ENCODE results near the gene ADGRG6. TPM values are rescaled to one million over a fixed set of nuclear protein-coding genes. Genes with fewer than 3 reads are reported as not detected.
"Not testable (repeated sequence)": the region's sequence is repeated elsewhere in the genome, so short reads cannot be mapped to it uniquely, and the experiment has no call there.

The ADGRG6 gene
- total RNA-seq, 1 experiment from 2014 or later, result 30.3 TPM

DNA sequence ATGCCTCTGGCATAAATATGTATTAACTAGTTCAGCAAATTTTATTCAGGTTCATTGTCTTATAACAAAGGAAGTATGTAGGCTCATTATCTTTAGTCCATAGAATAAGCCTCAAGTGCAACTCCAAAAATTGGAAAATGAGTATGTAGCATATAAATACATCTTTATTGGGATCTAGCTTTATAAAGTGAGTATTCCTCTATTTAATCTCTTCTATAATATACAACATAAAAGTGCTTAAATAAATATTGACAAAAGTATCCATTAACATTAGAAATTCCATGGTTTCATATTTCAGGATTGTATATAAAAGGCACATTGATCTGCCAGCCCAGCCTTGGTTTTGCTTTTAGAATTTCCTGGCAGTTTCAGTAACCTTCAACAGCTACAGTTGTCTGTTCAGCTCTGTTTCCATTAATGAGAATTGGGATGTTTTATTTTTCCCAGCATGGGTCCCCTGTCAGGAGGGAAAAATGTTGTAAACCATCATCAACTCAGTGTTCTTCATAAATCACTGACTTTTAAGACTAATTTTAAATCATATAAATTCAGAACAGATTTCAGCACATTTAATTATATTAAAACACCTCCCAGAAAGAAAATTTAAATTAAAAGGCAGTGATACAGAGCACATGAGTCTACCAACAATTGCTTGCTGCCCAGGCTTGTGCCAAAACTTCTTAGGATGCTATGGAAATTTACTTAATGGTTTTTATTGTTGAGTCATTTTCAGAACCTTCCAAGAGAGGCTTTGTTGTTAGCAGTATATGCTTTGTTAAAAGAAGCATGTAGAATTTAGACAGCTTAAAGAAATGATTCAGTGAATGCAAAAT, 119.7 kb downstream of the ADGRG6 start:
- Histone ChIP-seq H3K9me2 (ENCODE audit: insufficient read depth) (no peaks in the 10 kb centered on the region), H3K27ac (no peak overlapping the region), H3F3A (ENCODE audit: insufficient read depth, low read depth) (0 out of 2 replicates have a peak, but pooled peaks cover 4% of the 10 kb centered on the region), H3K4me3 (no peak overlapping the region), H3K79me2 (ENCODE audit: low read depth) (no peaks in the 10 kb centered on the region), H3K36me3 (ENCODE audit: low read depth) (no peaks in the 10 kb centered on the region), H3K27me3 (ENCODE audit: insufficient read depth, low read depth) (no peaks in the 10 kb centered on the region), H3K9me3 (ENCODE audit: insufficient read depth, low read depth) (no peaks in the 10 kb centered on the region), H4K20me1 (ENCODE audit: insufficient read depth) (no peaks in the 10 kb centered on the region), H2AFZ (no peak overlapping the region), H3K4me1 (replicated peaks; ENCODE audit: insufficient read depth) (no peaks in the 10 kb centered on the region), H3K4me2 (no peak overlapping the region)
- ChIA-PET POLR2A (ENCODE audit: unreplicated experiment) (no interaction called here), CTCF (no interaction called here)
- TF ChIP-seq, protein P1, sequence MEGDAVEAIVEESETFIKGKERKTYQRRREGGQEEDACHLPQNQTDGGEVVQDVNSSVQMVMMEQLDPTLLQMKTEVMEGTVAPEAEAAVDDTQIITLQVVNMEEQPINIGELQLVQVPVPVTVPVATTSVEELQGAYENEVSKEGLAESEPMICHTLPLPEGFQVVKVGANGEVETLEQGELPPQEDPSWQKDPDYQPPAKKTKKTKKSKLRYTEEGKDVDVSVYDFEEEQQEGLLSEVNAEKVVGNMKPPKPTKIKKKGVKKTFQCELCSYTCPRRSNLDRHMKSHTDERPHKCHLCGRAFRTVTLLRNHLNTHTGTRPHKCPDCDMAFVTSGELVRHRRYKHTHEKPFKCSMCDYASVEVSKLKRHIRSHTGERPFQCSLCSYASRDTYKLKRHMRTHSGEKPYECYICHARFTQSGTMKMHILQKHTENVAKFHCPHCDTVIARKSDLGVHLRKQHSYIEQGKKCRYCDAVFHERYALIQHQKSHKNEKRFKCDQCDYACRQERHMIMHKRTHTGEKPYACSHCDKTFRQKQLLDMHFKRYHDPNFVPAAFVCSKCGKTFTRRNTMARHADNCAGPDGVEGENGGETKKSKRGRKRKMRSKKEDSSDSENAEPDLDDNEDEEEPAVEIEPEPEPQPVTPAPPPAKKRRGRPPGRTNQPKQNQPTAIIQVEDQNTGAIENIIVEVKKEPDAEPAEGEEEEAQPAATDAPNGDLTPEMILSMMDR (conservative IDR thresholded peaks at IDR 0.05), result no peak
- no peak for TF ChIP-seq EZH2 (IDR thresholded peaks at IDR 0.05; ENCODE audit: low read depth)
- intact Hi-C loops (cut with micrococcal nuclease; ENCODE audit: unreplicated experiment), result no loop called here
- BruUV-seq (replicated peaks), result no TSS peak
- DNase-seq, result no peak

DNA sequence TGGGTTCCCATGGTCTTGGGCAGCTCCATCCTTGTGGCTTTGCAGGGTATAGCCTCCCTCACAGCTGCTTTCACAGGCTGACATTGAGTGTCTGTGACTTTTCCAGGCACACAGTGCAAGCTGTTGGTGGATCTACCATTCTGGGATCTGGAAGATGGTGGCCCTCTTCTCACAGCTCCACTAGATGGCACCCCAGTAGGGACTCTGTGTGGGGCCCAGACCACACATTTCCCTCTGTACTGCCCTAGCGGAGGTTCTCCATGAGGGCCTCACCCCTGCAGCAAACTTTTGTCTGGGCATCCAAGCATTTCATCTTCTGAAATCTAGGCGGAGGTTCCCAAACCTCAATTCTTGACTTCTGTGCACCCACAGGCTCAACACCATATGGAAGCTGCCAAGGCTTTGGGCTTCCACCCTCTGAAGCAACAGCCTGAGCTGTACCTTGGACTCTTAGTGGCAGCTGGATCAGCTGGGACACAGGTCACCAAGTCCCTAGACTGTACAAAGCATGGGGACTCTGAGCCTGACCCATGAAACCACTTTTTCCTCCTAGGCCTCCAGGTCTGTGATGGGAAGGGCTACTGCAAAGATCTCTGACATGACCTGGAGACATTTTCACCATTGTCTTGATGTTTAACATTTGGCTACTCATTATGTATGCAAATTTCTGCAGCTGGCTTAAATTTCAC, 124.8 kb downstream of the ADGRG6 start:
- intact Hi-C loops (cut with micrococcal nuclease; ENCODE audit: unreplicated experiment); H3K27me3 ChIP-seq (ENCODE audit: insufficient read depth, low read depth); H2AFZ ChIP-seq; CTCF ChIA-PET; H3K4me3 ChIP-seq; H3F3A ChIP-seq (ENCODE audit: insufficient read depth, low read depth); H3K79me2 ChIP-seq (ENCODE audit: low read depth); H3K9me3 ChIP-seq (ENCODE audit: insufficient read depth, low read depth); H3K27ac ChIP-seq; H3K36me3 ChIP-seq (ENCODE audit: low read depth); BruUV-seq (replicated peaks); H3K4me1 ChIP-seq (replicated peaks; ENCODE audit: insufficient read depth); H3K4me2 ChIP-seq; DNase-seq; H4K20me1 ChIP-seq (ENCODE audit: insufficient read depth); H3K9me2 ChIP-seq (ENCODE audit: insufficient read depth); POLR2A ChIA-PET (ENCODE audit: unreplicated experiment): not testable (repeated sequence)

DNA sequence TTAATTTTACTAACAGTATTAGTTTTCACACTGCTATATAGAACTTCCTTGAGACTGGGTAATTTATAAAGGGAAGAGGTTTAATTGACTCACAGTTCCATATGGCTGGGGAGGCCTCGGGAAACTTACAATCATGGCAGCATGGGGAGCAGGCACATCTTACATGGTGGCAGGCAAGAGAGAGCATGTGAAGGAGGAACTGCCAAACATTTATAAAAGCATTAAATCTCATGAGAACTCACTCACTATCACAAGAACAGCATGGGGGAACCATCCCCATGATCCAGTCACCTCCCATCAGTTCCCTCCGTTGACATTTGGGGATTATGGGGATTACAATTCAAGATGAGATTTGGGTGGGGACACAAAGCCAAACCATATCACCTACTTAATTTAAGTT, 126.7 kb downstream of the ADGRG6 start:
- H3K36me3 ChIP-seq (ENCODE audit: low read depth); H3K4me1 ChIP-seq (replicated peaks; ENCODE audit: insufficient read depth); POLR2A ChIA-PET (ENCODE audit: unreplicated experiment); H2AFZ ChIP-seq; H3K27me3 ChIP-seq (ENCODE audit: insufficient read depth, low read depth); CTCF ChIA-PET; BruUV-seq (replicated peaks); H3K79me2 ChIP-seq (ENCODE audit: low read depth); H3K27ac ChIP-seq; DNase-seq; H4K20me1 ChIP-seq (ENCODE audit: insufficient read depth); H3K4me2 ChIP-seq; intact Hi-C loops (cut with micrococcal nuclease; ENCODE audit: unreplicated experiment); H3K9me2 ChIP-seq (ENCODE audit: insufficient read depth); H3F3A ChIP-seq (ENCODE audit: insufficient read depth, low read depth); H3K4me3 ChIP-seq; H3K9me3 ChIP-seq (ENCODE audit: insufficient read depth, low read depth): not testable (repeated sequence)

DNA sequence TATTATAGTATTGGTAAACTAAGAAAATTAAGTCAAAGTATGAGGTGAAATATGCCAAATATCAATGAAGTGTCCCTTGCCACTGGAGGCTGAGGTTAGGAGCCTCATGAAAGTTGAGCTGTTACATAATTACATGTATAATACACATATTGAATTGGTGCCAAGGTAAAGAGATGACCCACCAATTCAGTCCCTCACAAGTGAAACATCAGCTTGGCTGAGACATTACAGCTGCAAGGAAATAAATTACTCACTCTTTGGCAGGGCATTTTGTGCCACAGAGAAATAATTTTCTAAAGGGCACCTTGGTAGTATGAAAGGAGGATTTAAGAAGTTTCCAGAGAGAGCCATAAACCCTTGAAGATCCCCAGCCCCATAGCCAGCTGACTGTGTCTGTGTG, 127.4 kb downstream of the ADGRG6 start:
- POLR2A ChIA-PET (ENCODE audit: unreplicated experiment), result no interaction called here
- no peak overlapping the region for H3K27ac ChIP-seq
- no TSS peak for BruUV-seq (replicated peaks)

More for the DNA sequence above, 127.4 kb downstream of the ADGRG6 start:
- CTCF ChIA-PET, result no interaction called here
- Histone ChIP-seq H4K20me1 (ENCODE audit: insufficient read depth) (no peaks in the 10 kb centered on the region), H3K79me2 (ENCODE audit: low read depth) (no peaks in the 10 kb centered on the region), H3K4me1 (replicated peaks; ENCODE audit: insufficient read depth) (no peaks in the 10 kb centered on the region), H2AFZ (no peak overlapping the region), H3K27me3 (ENCODE audit: insufficient read depth, low read depth) (no peaks in the 10 kb centered on the region), H3K4me2 (no peak overlapping the region), H3K36me3 (ENCODE audit: low read depth) (no peaks in the 10 kb centered on the region), H3K4me3 (no peak overlapping the region), H3K9me2 (ENCODE audit: insufficient read depth) (no peaks in the 10 kb centered on the region), H3F3A (ENCODE audit: insufficient read depth, low read depth) (no peaks in the 10 kb centered on the region), H3K9me3 (ENCODE audit: insufficient read depth, low read depth) (0 out of 2 replicates have a peak, but pooled peaks cover 3% of the 10 kb centered on the region)
- intact Hi-C loops (cut with micrococcal nuclease; ENCODE audit: unreplicated experiment), result no loop called here
- TF ChIP-seq, protein P1 (conservative IDR thresholded peaks at IDR 0.05), result no peak
- TF ChIP-seq EZH2 (IDR thresholded peaks at IDR 0.05; ENCODE audit: low read depth), result no peak
- no peak for DNase-seq
